ENCODE measurements around the gene MDM1. TPM values are rescaled to one million over a fixed set of nuclear protein-coding genes. Genes with fewer than 3 reads are reported as not detected.

The MDM1 gene
- polyA plus RNA-seq, 1 experiment = 13.5 TPM

- Histone ChIP-seq H3K27ac (ENCODE audit: low read depth, low read length) (no peak overlapping the region), H3K27me3 (ENCODE audit: control insufficient read depth, insufficient read depth, low read length) (no peaks in the 10 kb centered on the region), H3K9me3 (ENCODE audit: control insufficient read depth, insufficient read depth, low read length) (no peaks in the 10 kb centered on the region), H3K4me3 (ENCODE audit: low read depth, low read length) (no peak overlapping the region)
- no peak for DNase-seq (ENCODE audit: low read depth, low spot score)
- ChIA-PET CTCF (interaction anchor here (1.1 to 1.3 kb wide), 2 partner anchors 29 to 64 kb away, joined by 5 read pairs; no protein-coding TSS in a partner anchor), POLR2A (interaction anchor here (0.7 kb wide), 1 partner anchor 243 kb away, joined by 3 read pairs; no protein-coding TSS in a partner anchor)
- no peak for TF ChIP-seq CTCF (IDR thresholded peaks at IDR 0.05; ENCODE audit: low read depth, low read length)
These were observed 45.1 kb downstream of the MDM1 start for GRCh38 chr12:68287106-68287505.

GRCh38 chr12:68286396-68286795, 45.8 kb downstream of the MDM1 start:
- no peak for DNase-seq (ENCODE audit: low read depth, low spot score)
- POLR2A ChIA-PET = no interaction called here
- Histone ChIP-seq H3K4me3 (ENCODE audit: low read depth, low read length) (no peak overlapping the region), H3K9me3 (ENCODE audit: control insufficient read depth, insufficient read depth, low read length) (no peaks in the 10 kb centered on the region), H3K27ac (ENCODE audit: low read depth, low read length) (no peak overlapping the region), H3K27me3 (ENCODE audit: control insufficient read depth, insufficient read depth, low read length) (no peaks in the 10 kb centered on the region)
- TF ChIP-seq CTCF (IDR thresholded peaks at IDR 0.05; ENCODE audit: low read depth, low read length) = no peak
- CTCF ChIA-PET = interaction anchor here (0.5 to 1.3 kb wide), 3 partner anchors 30 to 481 kb away, joined by 3 to 6 read pairs (median 5); no protein-coding TSS in a partner anchor

GRCh38 chr12:68285541-68285940, 46.6 kb downstream of the MDM1 start:
- H3K27ac ChIP-seq (ENCODE audit: low read depth, low read length) = no peak overlapping the region
- TF ChIP-seq CTCF (IDR thresholded peaks at IDR 0.05; ENCODE audit: low read depth, low read length) = no peak
- H3K9me3 ChIP-seq (ENCODE audit: control insufficient read depth, insufficient read depth, low read length) = no peaks in the 10 kb centered on the region
- H3K27me3 ChIP-seq (ENCODE audit: control insufficient read depth, insufficient read depth, low read length) = no peaks in the 10 kb centered on the region
- ChIA-PET POLR2A (no interaction called here), CTCF (interaction anchor here (1.1 kb wide), 1 partner anchor 245 kb away, joined by 3 read pairs; no protein-coding TSS in a partner anchor)
- no peak for DNase-seq (ENCODE audit: low read depth, low spot score)
- no peak overlapping the region for H3K4me3 ChIP-seq (ENCODE audit: low read depth, low read length)

GRCh38 chr12:68281322-68282077, 50.7 kb downstream of the MDM1 start:
- no peak overlapping the region for H3K4me3 ChIP-seq (ENCODE audit: low read depth, low read length)
- CTCF ChIA-PET = no interaction called here
- no peak for TF ChIP-seq CTCF (IDR thresholded peaks at IDR 0.05; ENCODE audit: low read depth, low read length)

GRCh38 chr12:68280240-68280639, 51.9 kb downstream of the MDM1 start:
- CTCF ChIA-PET = interaction anchor here (0.5 to 1.1 kb wide), 3 partner anchors 11 to 37 kb away, joined by 3 to 5 read pairs (median 4); no protein-coding TSS in a partner anchor
- DNase-seq (ENCODE audit: low read depth, low spot score) = no peak
- no peak overlapping the region for H3K4me3 ChIP-seq (ENCODE audit: low read depth, low read length)
- H3K9me3 ChIP-seq (ENCODE audit: control insufficient read depth, insufficient read depth, low read length) = no peaks in the 10 kb centered on the region
- no peak overlapping the region for H3K27ac ChIP-seq (ENCODE audit: low read depth, low read length)
- H3K27me3 ChIP-seq (ENCODE audit: control insufficient read depth, insufficient read depth, low read length) = no peaks in the 10 kb centered on the region
- no peak for TF ChIP-seq CTCF (IDR thresholded peaks at IDR 0.05; ENCODE audit: low read depth, low read length)
- POLR2A ChIA-PET = no interaction called here

More at GRCh38 chr12:68281322-68282077, 50.7 kb downstream of the MDM1 start:
- Histone ChIP-seq H3K27ac (ENCODE audit: low read depth, low read length) (no peak overlapping the region), H3K27me3 (ENCODE audit: control insufficient read depth, insufficient read depth, low read length) (no peaks in the 10 kb centered on the region), H3K9me3 (ENCODE audit: control insufficient read depth, insufficient read depth, low read length) (no peaks in the 10 kb centered on the region)
- POLR2A ChIA-PET = no interaction called here
- no peak for DNase-seq (ENCODE audit: low read depth, low spot score)
